GM19035 (cell line): ENCODE measurements around the gene MIB2.
"Not testable (repeated sequence)": the region's sequence is repeated elsewhere in the genome, so short reads cannot be mapped to it uniquely, and the experiment has no call there.

Source experiments
- ATAC-seq: cut with Tn5 transposase; IDR thresholded peaks from one replicate; pipeline ENCODE4 v1.9.1; 2021; ENCODE audit not compliant: unreplicated experiment

The MIB2 gene

GRCh38 chr1:1626207-1627141 lies 11.2 kb downstream of the MIB2 start:
- ATAC-seq, result no peak

- ATAC-seq, result no peak
Measured at GRCh38 chr1:1627261-1627828, 12.0 kb downstream of the MIB2 start.

DNA sequence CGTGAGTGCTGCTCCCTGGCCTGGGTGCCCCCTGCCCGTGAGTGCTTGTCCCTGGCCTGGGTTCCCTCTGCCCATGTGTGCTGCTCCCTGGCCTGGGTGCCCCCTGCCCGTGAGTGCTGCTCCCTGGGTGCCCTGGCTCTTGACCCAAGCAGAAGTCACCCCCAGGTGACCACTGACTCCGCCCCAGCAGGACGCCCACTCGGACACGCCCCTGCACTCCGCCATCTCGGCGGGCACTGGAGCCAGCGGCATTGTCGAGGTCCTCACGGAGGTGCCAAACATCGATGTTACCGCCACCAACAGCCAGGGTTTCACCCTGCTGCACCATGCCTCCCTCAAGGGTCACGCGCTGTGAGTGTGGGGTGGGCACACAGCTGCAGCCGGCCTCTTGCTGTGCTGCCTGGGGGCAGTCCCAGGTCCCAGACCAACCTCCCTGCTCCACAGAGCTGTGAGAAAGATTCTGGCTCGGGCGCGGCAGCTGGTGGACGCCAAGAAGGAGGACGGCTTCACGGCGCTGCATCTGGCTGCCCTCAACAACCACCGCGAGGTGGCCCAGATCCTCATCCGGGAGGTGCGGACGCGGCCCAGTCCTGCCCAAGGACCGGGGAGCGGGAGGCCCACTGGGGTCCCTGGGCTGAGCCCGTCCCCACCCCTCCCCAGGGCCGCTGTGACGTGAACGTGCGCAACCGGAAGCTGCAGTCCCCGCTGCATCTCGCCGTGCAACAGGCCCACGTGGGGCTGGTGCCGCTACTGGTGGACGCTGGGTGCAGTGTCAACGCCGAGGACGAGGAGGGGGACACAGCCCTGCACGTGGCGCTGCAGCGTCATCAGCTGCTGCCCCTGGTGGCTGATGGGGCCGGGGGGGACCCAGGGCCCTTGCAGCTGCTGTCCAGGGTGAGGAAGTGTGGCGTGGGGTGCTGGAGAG lies 12.8 kb downstream of the MIB2 start:
- ATAC-seq, result no peak

DNA sequence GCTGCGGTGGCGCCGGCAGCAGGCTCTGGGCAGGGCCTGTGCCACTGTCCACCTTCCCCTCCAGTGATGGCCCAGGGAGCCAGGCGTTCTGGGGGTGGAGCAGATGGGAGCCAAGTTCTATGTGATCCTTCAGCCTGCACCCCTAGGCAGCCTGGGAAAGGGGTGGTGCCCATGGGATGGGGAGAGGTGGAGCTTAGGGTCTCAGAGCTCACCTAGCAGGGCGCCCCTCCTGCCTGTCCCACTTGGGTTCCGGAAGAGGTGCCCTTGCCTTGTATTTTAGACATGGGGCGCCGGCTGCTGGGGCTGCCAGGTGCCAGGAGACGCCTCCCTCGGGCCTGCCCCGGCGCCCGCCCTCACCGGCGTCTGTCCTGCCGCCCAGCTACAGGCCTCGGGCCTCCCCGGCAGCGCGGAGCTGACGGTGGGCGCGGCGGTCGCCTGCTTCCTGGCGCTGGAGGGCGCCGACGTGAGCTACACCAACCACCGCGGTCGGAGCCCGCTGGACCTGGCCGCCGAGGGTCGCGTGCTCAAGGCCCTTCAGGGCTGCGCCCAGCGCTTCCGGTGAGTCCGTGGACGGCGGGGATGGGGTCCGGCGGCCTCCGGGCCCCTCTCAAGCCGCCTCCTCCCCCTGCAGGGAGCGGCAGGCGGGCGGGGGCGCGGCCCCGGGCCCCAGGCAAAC lies 13.6 kb downstream of the MIB2 start:
- no peak for ATAC-seq

DNA sequence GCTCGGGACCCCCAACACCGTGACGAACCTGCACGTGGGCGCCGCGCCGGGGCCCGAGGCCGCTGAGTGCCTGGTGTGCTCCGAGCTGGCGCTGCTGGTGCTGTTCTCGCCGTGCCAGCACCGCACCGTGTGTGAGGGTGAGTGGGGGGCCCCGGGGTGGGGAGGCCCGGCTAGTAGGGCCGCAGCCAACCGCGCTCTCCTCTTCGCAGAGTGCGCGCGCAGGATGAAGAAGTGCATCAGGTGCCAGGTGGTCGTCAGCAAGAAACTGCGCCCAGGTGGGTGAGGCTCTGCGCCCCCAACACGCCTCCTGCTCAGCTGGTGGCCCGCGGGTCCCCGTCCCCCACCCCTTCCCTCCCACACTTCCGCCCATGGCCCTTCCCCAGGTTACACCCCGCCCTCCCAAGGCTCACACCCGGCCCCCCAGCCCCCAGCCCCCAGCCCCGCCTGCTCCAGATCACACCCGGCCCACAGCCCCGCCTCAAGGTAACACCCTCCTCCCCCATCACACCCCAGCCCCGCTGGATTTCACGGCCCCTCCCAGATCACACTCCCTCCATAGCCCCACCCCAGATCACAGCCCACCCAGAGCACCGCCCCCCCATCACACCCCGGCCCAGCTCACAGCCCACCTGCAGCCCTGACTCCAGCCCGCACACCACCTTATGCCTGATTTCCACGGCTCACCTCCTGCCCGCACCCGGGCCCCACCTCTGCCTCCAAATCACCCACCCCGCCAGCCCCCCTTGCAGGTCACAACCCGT lies 14.3 kb downstream of the MIB2 start:
- no peak for ATAC-seq

GRCh38 chr1:1630191-1630964 lies 15.1 kb downstream of the MIB2 start:
- ATAC-seq, result peak; percentile 76

DNA sequence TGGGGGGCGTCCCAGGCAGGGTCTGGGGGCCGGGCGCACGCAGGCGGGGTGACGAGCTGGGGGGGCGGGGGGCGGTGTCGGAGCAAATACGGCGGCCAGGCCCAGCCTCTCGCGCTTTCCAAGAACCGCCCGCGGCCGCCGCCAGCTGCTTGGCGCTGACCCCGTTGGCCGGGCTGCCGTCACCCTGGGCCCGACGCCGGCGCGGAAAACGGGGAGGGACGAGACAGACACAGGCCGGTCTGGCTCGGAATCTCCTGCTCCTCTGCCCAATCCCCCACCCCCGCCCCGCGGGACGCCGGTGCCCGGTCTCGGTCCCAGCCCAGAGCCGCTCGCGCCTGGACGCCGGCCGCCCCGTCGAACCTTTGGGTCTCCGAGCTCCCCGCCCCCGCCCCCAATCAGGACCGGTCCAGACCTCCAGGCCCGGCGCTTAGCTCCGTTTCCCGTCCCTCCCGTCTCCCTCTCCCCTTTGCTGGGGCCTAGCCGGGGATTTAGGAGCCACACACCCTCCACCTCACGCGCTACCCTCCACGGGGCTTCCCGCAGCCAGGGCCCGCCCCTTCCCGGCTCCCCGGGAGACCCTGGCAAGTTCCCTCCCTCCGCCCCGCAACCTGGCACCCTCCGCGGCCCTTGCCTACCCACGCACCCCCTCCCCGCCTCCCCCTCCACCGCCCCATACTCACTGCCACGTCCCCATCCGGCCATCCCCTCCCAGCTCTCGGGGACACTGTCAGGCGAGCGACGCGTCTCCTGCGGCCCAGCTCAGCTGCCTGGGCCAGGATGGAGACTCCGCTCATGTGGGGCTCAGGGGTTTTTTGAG lies 15.9 kb downstream of the MIB2 start:
- no peak for ATAC-seq

GRCh38 chr1:1631782-1632420 lies 16.6 kb downstream of the MIB2 start, which contains the start of gene MMP23B:
Gene MMP23B (plus strand): TSS chr1:1632173. CDS start chr1:1632219, 46 bp downstream.
- no peak for ATAC-seq

- not testable (repeated sequence) for ATAC-seq
Measured at GRCh38 chr1:1633409-1633808, 18.1 kb downstream of the MIB2 start.

DNA sequence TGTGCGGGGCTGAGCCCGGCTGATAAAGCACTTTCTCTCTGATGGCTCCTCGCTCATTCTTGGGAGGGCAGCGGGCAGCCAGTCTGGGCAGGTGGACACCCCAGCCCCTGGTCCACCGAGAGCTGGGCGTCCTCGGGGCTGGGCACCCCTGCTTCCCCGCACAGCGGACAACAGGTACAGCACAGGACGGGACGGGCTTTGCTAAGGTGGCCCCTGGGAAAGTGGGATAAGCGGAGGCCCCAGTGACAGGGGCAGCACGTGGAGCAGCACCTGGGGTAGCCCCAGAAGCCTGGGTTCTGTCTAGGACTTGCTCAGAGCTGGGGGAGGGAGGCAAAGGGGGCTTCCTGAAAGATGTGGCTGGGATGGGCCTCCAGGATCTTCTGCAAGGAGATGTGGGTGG lies 19.3 kb downstream of the MIB2 start:
- ATAC-seq, result not testable (repeated sequence)

DNA sequence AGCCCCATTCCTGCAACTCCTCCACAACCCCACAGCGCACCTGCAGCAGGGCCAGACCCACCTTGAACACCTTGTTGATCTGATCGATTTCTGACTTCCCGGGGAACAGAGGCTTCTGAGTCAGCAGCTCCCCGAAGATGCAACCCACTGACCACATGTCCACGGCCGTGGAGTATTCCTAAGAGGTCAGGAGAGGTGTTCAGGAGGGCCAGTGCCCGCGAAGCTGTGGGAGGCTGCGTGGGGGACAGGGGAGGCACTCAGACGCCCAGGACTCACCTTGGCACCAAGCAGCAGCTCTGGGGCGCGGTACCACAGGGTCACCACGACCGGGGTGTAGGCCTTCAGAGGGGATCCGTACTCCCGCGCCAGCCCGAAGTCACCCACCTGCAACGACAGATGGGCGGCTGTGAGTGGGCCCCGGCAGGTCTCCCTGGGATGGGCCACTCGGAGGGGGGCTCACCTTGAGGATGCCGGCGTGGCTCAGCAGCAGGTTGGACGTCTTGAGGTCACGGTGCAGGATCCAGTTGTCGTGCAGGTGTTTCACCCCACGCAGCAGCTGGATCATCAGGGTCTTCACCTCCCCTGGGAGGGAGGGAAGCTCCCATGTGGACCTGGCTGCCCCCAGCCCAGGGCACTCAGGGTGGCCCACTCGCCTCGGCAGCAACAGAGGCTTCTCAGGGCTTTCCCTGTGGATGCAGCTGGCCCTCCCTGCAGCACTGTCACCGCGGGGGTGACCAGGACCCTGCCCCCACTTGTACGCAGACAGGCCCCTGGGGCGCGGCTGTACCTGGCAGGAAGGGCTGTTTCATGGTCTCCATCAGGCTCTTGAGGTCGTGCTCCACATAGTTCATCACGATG lies 21.6 kb downstream of the MIB2 start:
- ATAC-seq, result not testable (repeated sequence)

- not testable (repeated sequence) for ATAC-seq
Measured at GRCh38 chr1:1637479-1637875, 22.2 kb downstream of the MIB2 start.

GRCh38 chr1:1638528-1638927 lies 23.2 kb downstream of the MIB2 start:
- not testable (repeated sequence) for ATAC-seq

DNA sequence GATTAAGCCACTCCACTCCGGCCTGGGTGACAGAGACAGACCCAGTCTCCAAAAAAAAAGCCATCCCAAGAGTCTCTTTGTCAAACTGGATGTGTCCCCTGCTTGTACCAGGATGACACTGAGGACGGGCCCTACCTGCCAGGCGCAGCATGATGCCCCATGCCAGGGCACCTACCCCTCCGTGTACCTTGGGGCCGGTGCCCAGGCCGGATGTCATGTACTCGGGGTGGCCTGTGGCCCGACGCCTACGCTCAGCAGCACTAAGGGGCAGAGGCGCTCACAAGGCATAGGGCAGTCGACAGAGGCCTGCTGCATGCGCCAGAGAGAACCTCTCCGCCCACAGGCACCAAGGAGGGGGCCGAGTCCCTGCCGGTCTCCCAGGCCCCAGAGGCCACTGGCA lies 24.1 kb downstream of the MIB2 start:
- ATAC-seq, result not testable (repeated sequence)

DNA sequence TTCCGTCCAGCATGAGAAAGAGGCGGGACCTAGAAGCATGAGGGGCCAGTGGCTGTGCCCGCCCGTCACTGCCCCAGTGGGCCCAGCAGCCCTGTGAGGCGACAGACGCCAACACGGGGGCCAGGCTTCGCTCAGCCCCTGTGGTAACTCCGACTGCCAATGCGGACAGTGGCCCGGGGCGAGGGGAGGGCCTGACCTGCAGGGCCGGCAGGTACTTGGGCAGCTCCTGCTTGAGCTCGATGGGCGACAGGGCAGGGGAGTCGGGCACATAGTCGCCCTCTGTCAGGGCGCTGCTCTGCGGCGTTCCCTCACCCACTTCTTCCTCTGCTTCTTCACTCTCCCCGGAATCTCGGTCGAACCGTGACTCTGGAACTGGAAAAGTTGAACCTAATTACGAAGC lies 24.8 kb downstream of the MIB2 start:
- ATAC-seq, result not testable (repeated sequence)

DNA sequence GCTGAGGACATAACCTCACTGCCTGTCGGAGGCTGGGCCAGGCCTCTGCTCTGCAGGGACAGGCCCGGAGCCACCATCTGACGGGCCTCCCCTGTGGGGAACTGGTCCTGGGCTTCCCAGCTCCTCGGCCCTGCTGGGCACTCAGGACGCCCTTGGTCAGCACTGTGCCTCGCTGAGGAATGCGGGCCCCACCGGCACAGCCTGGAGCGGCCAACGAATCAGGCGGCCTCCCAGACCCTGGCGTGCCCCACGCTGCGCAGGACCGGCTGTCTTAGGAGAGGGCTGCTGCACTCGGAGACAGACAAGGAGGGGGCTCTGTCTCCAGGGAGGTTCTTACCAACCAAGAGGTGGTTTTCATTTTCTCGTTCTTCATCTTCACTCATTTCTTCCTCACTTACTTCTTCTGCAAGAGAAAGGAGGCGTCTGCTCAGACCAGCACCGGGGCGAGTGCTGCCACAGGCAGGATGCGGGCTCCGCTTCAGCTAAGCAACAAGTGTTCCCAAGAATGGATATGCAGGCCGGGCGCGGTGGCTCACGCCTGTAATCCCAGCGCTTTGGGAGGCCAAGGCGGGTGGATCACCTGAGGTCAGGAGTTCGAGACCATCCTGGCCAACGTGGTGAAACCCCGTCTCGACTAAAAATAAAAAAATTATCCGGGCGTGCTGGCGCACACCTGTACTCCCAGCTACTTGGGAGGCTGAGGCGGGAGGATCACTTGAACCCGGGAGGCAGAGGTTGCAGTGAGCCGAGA lies 25.6 kb downstream of the MIB2 start:
- ATAC-seq, result not testable (repeated sequence)
